HG03521 (cell line): ENCODE results near the gene NAV3.
"Not testable (repeated sequence)": the region's sequence is repeated elsewhere in the genome, so short reads cannot be mapped to it uniquely, and the experiment has no call there.

Source experiments
- ATAC-seq: cut with Tn5 transposase; IDR thresholded peaks from one replicate; pipeline ENCODE4 v1.9.1; 2021; ENCODE audit warnings: mild to moderate bottlenecking, moderate library complexity; ENCODE audit not compliant: unreplicated experiment

Gene NAV3

GRCh38 chr12:78239544-78239943 lies 408.9 kb downstream of the NAV3 start:
- ATAC-seq: no peak

- no peak for ATAC-seq
Observed at GRCh38 chr12:78240827-78241226, 410.1 kb downstream of the NAV3 start.

- ATAC-seq: no peak
Observed at GRCh38 chr12:78241446-78241845, 410.8 kb downstream of the NAV3 start.

GRCh38 chr12:78244916-78245507 lies 414.3 kb downstream of the NAV3 start:
- no peak for ATAC-seq

- ATAC-seq: no peak
Observed at GRCh38 chr12:78248321-78248720, 417.6 kb downstream of the NAV3 start.

GRCh38 chr12:78249578-78249977 lies 418.9 kb downstream of the NAV3 start:
- no peak for ATAC-seq

- ATAC-seq: not testable (repeated sequence)
Observed at GRCh38 chr12:78257662-78258061, 427.0 kb downstream of the NAV3 start.

- ATAC-seq: no peak
Observed at GRCh38 chr12:78260976-78261375, 430.3 kb downstream of the NAV3 start.

- no peak for ATAC-seq
Observed at GRCh38 chr12:78261901-78262300, 431.2 kb downstream of the NAV3 start.
